H9 (cell line): ENCODE data around the gene PPP2R3C. TPM values are rescaled to one million over a fixed set of nuclear protein-coding genes. Genes with fewer than 3 reads are reported as not detected.
A peak's percentile ranks its signal among the peaks of the same experiment; 100 is the strongest.

ENCODE experiments used
- DNase-seq: peaks from one replicate; pipeline ENCODE4 v3.0.0-alpha.2; 2017
- H2AFZ ChIP-seq: one replicate; pipeline ENCODE4 v1.6.1; 2013; ENCODE audit warnings: mild to moderate bottlenecking, low read length, control low read depth, moderate library complexity
- H2AK5ac ChIP-seq: 2 replicates; pipeline ENCODE4 v1.6.1; 2013; ENCODE audit warnings: low read length, control low read depth, mixed read lengths; ENCODE audit not compliant: insufficient read length
- H2BK120ac ChIP-seq: one replicate; pipeline ENCODE4 v1.6.1; 2013; ENCODE audit warnings: low read depth, mild to moderate bottlenecking, low read length, control low read depth, inconsistent platforms; ENCODE audit not compliant: poor library complexity, severe bottlenecking
- H2BK12ac ChIP-seq: 2 replicates; pipeline ENCODE4 v1.6.1; 2013; ENCODE audit warnings: low read length, control low read depth, mixed read lengths, low read depth; ENCODE audit not compliant: insufficient read length
- H2BK15ac ChIP-seq: 2 replicates; pipeline ENCODE4 v1.6.1; 2013; ENCODE audit warnings: low read depth, low read length, control low read depth
- H2BK20ac ChIP-seq: one replicate; pipeline ENCODE4 v1.6.1; 2013; ENCODE audit warnings: low read depth, mild to moderate bottlenecking, low read length, control low read depth, inconsistent platforms; ENCODE audit not compliant: poor library complexity, severe bottlenecking
- H2BK5ac ChIP-seq: 2 replicates; pipeline ENCODE4 v1.6.1; 2013; ENCODE audit warnings: low read length, control low read depth, mixed read lengths; ENCODE audit not compliant: insufficient read length
- H3K14ac ChIP-seq: 2 replicates; pipeline ENCODE4 v1.6.1; 2013; ENCODE audit warnings: low read length, control low read depth; ENCODE audit not compliant: insufficient read depth
- H3K18ac ChIP-seq: 2 replicates; pipeline ENCODE4 v1.6.1; 2013; ENCODE audit warnings: low read depth, mild to moderate bottlenecking, mixed read lengths, low read length, control low read depth; ENCODE audit not compliant: insufficient read length
- H3K23ac ChIP-seq: 2 replicates; pipeline ENCODE4 v1.6.1; 2013; ENCODE audit warnings: low read length, control low read depth, mixed read lengths, low read depth; ENCODE audit not compliant: insufficient read length
- H3K23me2 ChIP-seq: 2 replicates; pipeline ENCODE4 v1.6.1; 2013; ENCODE audit warnings: low read depth, mild to moderate bottlenecking, mixed read lengths, low read length, control low read depth; ENCODE audit not compliant: insufficient read length, poor library complexity, severe bottlenecking
- H3K27ac ChIP-seq: 2 replicates; pipeline ENCODE4 v1.5.1; 2013; ENCODE audit warnings: low read length, control low read depth, mixed read lengths, low read depth; ENCODE audit not compliant: insufficient read length
- H3K27me3 ChIP-seq: 2 replicates; pipeline ENCODE4 v1.6.1; 2013; ENCODE audit warnings: low read length, control low read depth, inconsistent platforms; ENCODE audit not compliant: insufficient read depth
- H3K4ac ChIP-seq: 2 replicates; pipeline ENCODE4 v1.6.1; 2013; ENCODE audit warnings: low read depth, mild to moderate bottlenecking, control low read depth, inconsistent platforms, low read length, moderate library complexity
- H3K4me1 ChIP-seq: 2 replicates; pipeline ENCODE4 v1.6.1; 2013; ENCODE audit warnings: low read length, control low read depth, inconsistent platforms; ENCODE audit not compliant: insufficient read depth
- H3K4me2 ChIP-seq: 2 replicates; pipeline ENCODE4 v1.6.1; 2013; ENCODE audit warnings: low read length, control low read depth, mixed read lengths; ENCODE audit not compliant: insufficient read length, insufficient read depth
- H3K56ac ChIP-seq: 2 replicates; pipeline ENCODE4 v1.6.1; 2013; ENCODE audit warnings: low read depth, mild to moderate bottlenecking, mixed read lengths, low read length, control low read depth; ENCODE audit not compliant: insufficient read length
- H3K79me1 ChIP-seq: 2 replicates; pipeline ENCODE4 v1.6.1; 2013; ENCODE audit warnings: low read depth, mild to moderate bottlenecking, moderate library complexity, low read length, control low read depth, inconsistent platforms; ENCODE audit not compliant: insufficient read depth, poor library complexity, severe bottlenecking
- H3K79me2 ChIP-seq: 2 replicates; pipeline ENCODE4 v1.6.1; 2013; ENCODE audit warnings: low read length, control low read depth, inconsistent platforms; ENCODE audit not compliant: insufficient read depth
- H3K9ac ChIP-seq: 2 replicates; pipeline ENCODE4 v1.6.1; 2013; ENCODE audit warnings: low read length, control low read depth, mixed read lengths; ENCODE audit not compliant: insufficient read length; ENCODE audit errors: extremely low read depth
- H3K9me3 ChIP-seq: one replicate; pipeline ENCODE4 v1.6.1; 2013; ENCODE audit warnings: low read depth, low read length, inconsistent platforms; ENCODE audit not compliant: control insufficient read depth
- H3T11ph ChIP-seq: one replicate; pipeline ENCODE4 v1.6.1; 2013; ENCODE audit warnings: mild to moderate bottlenecking, low read length, control low read depth, inconsistent platforms
- H4K20me1 ChIP-seq: one replicate; pipeline ENCODE4 v1.6.1; 2013; ENCODE audit not compliant: control insufficient read depth, insufficient read length, insufficient read depth
- H4K5ac ChIP-seq: 2 replicates; pipeline ENCODE4 v1.6.1; 2013; ENCODE audit warnings: low read depth, mild to moderate bottlenecking, mixed read lengths, low read length, control low read depth; ENCODE audit not compliant: insufficient read length
- H4K8ac ChIP-seq: replicated peaks from 2 replicates; pipeline ENCODE4 v1.6.1; 2013; ENCODE audit warnings: low read length, control low read depth, mixed read lengths, low read depth; ENCODE audit not compliant: insufficient read length
- H4K91ac ChIP-seq: 2 replicates; pipeline ENCODE4 v1.6.1; 2013; ENCODE audit warnings: low read depth, mild to moderate bottlenecking, moderate library complexity, mixed read lengths, low read length, control low read depth; ENCODE audit not compliant: insufficient read length
- H3K27ac Mint-ChIP-seq, 3 experiments: 2 replicates in 2 of 3; 3 replicates in 1 of 3; pipeline ENCODE4 v1.8.0; 2020 to 2021; ENCODE audit warnings: mixed read lengths in 3 of 3, mild to moderate bottlenecking in 1 of 3, moderate library complexity in 1 of 3
- H3K27me3 Mint-ChIP-seq: 2 replicates; pipeline ENCODE4 v1.8.0; 2021; ENCODE audit warnings: low read depth, mild to moderate bottlenecking, moderate library complexity, mixed read lengths
- H3K36me3 Mint-ChIP-seq, 3 experiments: 2 replicates in 2 of 3; 3 replicates in 1 of 3; pipeline ENCODE4 v1.8.0; 2020 to 2021; ENCODE audit warnings: low read depth in 3 of 3, mixed read lengths in 3 of 3; ENCODE audit not compliant: insufficient read depth in 1 of 3
- H3K4me1 Mint-ChIP-seq, 2 experiments: 2 replicates each; pipeline ENCODE4 v1.8.0; 2020; ENCODE audit warnings: mixed read lengths in 2 of 2
- H3K4me3 Mint-ChIP-seq, 2 experiments: 2 replicates in 1 of 2; 3 replicates in 1 of 2; pipeline ENCODE4 v1.8.0; 2020 to 2021; ENCODE audit warnings: mild to moderate bottlenecking in 2 of 2, mixed read lengths in 2 of 2, moderate library complexity in 1 of 2
- H3K9me3 Mint-ChIP-seq, 2 experiments: 2 replicates in 1 of 2; 3 replicates in 1 of 2; pipeline ENCODE4 v1.8.0; 2020; ENCODE audit warnings: mild to moderate bottlenecking in 2 of 2, mixed read lengths in 2 of 2, moderate library complexity in 1 of 2
- CTCF ChIP-seq: fragments of 200-600 bp; sonication (generic); conservative IDR thresholded peaks from 3 replicates; pipeline ENCODE4 v1.8.0; 2021; ENCODE audit warnings: antibody characterized with exemption, mild to moderate bottlenecking
- WGBS: extraction: QIAGEN DNeasy Blood & Tissue Kit; methylation state at CpG from one replicate; pipeline ENCODE4 v1.1.7; 2013; ENCODE audit warnings: missing lambda C conversion rate, low lambda C conversion rate, mixed read lengths; ENCODE audit not compliant: insufficient read length; ENCODE audit errors: extremely low coverage; 5-methylcytosine and 5-hydroxymethylcytosine counted together
- total RNA-seq: library from RNA; stranded (reverse); gene quantifications from 2 replicates; pipeline ENCODE4 v1.2.1, GENCODE V29; 2021

Gene PPP2R3C
- total RNA-seq, 1 experiment from 2014 or later: 51.1 TPM

- no peak overlapping the region for H4K5ac ChIP-seq
- Mint-ChIP-seq H3K27ac (peak overlapping the region in 2 of 3 experiments; percentile 45 to 92; a peak in 4 of 7 replicates), H3K4me1 (no peaks in the 10 kb centered on the region), H3K4me3 (no peak overlapping the region), H3K27me3 (no peaks in the 10 kb centered on the region), H3K36me3 (peaks cover 4 to 41% (median 34%) of the 10 kb centered on the region in 3 experiments; a peak in 6 of 7 replicates), H3K9me3 (no peaks in the 10 kb centered on the region)
- H2AFZ ChIP-seq: no peak overlapping the region
- no peaks in the 10 kb centered on the region for H3K27me3 ChIP-seq
- no peak; the same call in 2 of the 3 replicates for TF ChIP-seq CTCF
- no peaks in the 10 kb centered on the region for H3K79me2 ChIP-seq
- H2BK15ac ChIP-seq: no peak overlapping the region
- H3K23me2 ChIP-seq: no peaks in the 10 kb centered on the region
- no peak overlapping the region for H3K14ac ChIP-seq
- H3K18ac ChIP-seq: no peak overlapping the region
- DNase-seq: no peak
- H4K20me1 ChIP-seq: no peaks in the 10 kb centered on the region
- H3K9me3 ChIP-seq: no peaks in the 10 kb centered on the region
- no peak overlapping the region for H4K8ac ChIP-seq
- H2BK120ac ChIP-seq: no peak overlapping the region
- H2BK20ac ChIP-seq: no peak overlapping the region
- no peak overlapping the region for H3K9ac ChIP-seq
- no peak overlapping the region for H3K4ac ChIP-seq
- no peak overlapping the region for H3K27ac ChIP-seq
- no peak overlapping the region for H2BK12ac ChIP-seq
- no peak overlapping the region for H3T11ph ChIP-seq
- no peak overlapping the region for H3K4me2 ChIP-seq
- H3K79me1 ChIP-seq: peaks cover 5% of the 10 kb centered on the region
- no peak overlapping the region for H4K91ac ChIP-seq
- no peak overlapping the region for H3K56ac ChIP-seq
- H3K4me1 ChIP-seq: no peaks in the 10 kb centered on the region
- no peak overlapping the region for H2AK5ac ChIP-seq
- no peak overlapping the region for H3K23ac ChIP-seq
- WGBS: no CpG with 5 or more reads among the region's 6 CpGs
- H2BK5ac ChIP-seq: no peak overlapping the region
Observed at GRCh38 chr14:35133542-35134328, 11.9 kb upstream of the PPP2R3C start.
